Omental fat pad (tissue), 4 donors: ENCODE measurements around the gene SCAPER. TPM values are rescaled to one million over a fixed set of nuclear protein-coding genes. Genes with fewer than 3 reads are reported as not detected.

ENCODE experiments used
- ATAC-seq: fragments of 150-250 bp; one replicate; pipeline ENCODE4 v1.9.1; 2016; ENCODE audit warnings: mild to moderate bottlenecking, moderate library complexity; ENCODE audit not compliant: low FRiP score
- DNase-seq: peaks from one replicate; pipeline ENCODE4 v3.0.0-alpha.2; 2019; ENCODE audit warnings: low spot score
- CTCF ChIP-seq, 3 donors: fragments of 450-650 bp; IDR thresholded peaks; one replicate each; pipeline ENCODE4 v1.5.1; 2016 to 2017; ENCODE audit warnings: antibody characterized with exemption in 3 of 3, mild to moderate bottlenecking in 3 of 3, moderate library complexity in 2 of 3
- total RNA-seq, 4 donors: library from RNA; depleted of rRNA; stranded (reverse); fragments of >200 nt; gene quantifications; one replicate each; pipeline ENCODE4 v1.1.0, GENCODE V29; 2016

SCAPER gene
- total RNA-seq, 4 donors from 2014 or later, result 11.2 to 33.4 (median 22.6) TPM

- DNase-seq (no peak), ATAC-seq (no peak)
- TF ChIP-seq CTCF (IDR thresholded peaks at IDR 0.05), result no peak
Observed at GRCh38 chr15:76426941-76427340, 478.2 kb downstream of the SCAPER start.

GRCh38 chr15:76418352-76419140 lies 486.6 kb downstream of the SCAPER start:
- ATAC-seq, result no peak

GRCh38 chr15:76401285-76401684 lies 503.9 kb downstream of the SCAPER start:
- no peak for TF ChIP-seq CTCF (IDR thresholded peaks at IDR 0.05)
- DNase-seq (no peak), ATAC-seq (no peak)

More at GRCh38 chr15:76418352-76419140, 486.6 kb downstream of the SCAPER start:
- TF ChIP-seq CTCF (IDR thresholded peaks at IDR 0.05), result no peak
- no peak for DNase-seq

GRCh38 chr15:76398317-76399104 lies 506.6 kb downstream of the SCAPER start:
- TF ChIP-seq CTCF (IDR thresholded peaks at IDR 0.05), result no peak
- ATAC-seq, result no peak
- no peak for DNase-seq

GRCh38 chr15:76393614-76394013 lies 511.5 kb downstream of the SCAPER start:
- TF ChIP-seq CTCF (IDR thresholded peaks at IDR 0.05), result no peak
- no peak for DNase-seq
- ATAC-seq, result no peak

GRCh38 chr15:76391847-76392246 lies 513.3 kb downstream of the SCAPER start:
- ATAC-seq (no peak), DNase-seq (no peak)
- no peak for TF ChIP-seq CTCF (IDR thresholded peaks at IDR 0.05)
